ENCODE measurements around the gene THEM4.
A peak's percentile ranks its signal among the peaks of the same experiment; 100 is the strongest.
"Not testable (repeated sequence)": the region's sequence is repeated elsewhere in the genome, so short reads cannot be mapped to it uniquely, and the experiment has no call there.

The THEM4 gene

DNA sequence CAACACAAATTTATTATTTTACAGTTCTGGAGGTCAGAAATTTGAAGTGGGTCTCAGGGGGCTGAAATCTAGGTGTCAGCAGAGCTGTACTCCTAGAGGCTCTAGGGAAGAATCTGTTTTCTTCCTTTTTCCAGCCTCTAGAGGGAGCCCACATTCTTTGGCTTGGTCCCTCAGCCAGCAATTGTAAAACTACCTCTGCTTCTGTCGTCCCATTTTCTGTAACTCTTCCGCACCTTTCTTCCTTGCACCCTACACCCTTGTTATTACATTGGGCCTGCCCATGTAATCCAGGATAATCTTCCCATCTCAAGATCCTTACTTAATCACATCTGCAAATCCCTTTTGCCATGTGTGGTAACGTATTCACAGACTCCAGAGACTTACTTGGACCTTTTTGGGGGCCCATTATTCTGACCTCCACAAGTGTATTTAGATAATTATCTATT lies 24.8 kb upstream of the THEM4 start:
- peak; percentile 58 for DNase-seq

DNA sequence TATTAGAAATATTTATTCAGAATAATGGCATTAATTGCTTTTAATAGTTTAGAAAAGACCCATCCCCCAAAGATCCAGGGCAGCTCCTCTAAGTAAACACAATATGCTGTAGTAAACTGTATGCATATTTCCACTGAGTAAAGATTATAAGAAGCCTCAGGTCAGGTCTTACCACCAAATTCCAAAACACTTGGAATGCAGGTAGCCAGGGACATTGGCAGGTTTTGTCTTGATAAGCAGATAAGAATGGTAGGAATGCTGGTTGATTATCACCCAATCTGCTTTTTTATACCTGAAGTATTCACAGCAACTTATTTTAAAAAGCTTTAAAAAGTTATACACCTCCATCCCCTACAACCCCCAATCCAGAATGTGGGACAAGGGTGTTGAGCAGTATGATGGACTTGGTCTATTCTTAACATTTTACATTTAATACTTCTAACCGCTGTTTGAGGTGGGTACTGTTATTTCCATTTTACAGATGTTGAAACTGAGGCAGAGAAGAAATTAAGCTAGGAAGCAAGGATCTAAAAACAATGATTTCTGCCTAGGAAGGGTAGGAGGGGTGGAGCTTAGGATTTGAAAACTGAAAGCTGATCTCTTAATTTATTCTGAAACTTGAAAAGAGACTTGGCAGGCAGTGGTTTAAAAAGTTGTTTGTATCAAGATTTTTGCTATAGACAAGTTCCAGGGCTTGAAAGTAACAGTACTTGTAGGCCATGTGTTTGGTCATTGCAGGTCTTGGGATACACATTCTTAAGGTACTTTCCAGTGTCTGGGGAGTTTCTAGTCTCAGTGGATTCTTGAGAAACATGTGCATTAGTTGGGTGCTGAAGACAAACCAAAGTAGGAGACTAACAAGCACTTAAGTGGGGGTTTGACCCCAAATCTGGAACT lies 15.6 kb upstream of the THEM4 start:
- no peak for DNase-seq

DNA sequence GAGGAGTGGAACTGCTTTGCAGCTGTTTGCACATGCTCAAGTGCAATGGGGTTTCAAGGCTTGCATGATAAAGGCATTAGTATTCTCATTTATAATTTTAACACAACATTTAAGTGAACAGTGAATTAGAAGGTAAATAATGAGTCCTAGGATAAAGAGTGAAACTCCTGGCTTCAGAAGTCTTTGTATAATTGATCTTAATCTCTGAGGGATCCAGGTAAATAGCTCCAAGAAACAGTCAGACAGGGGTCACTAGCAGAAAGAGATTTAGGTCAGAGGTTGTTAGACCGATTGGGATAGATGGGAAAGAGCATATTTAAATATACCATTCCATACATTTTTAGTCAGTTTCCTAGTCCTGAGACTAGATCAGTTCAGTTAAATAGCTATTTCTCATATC lies 14.1 kb upstream of the THEM4 start:
- no peak for DNase-seq

DNA sequence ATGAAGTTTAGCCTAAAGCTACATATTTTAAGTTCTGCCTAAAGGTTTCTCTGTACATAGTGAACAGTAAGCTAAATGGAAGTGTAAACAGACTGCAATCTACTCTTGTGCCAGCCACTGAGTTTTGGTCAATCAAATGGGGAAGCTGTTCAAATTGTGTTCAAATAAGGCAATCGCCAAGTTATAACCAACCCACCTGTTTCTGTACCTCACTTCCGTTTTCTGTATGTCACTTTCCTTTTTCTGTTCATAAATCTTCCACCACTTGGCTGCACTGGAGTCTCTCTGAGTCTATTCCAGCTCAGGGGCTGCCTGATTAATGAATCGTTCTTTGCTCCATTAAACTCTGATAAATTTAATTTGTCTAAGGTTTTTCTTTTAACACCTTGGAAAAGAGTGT lies 10.8 kb upstream of the THEM4 start:
- no peak for DNase-seq

DNA sequence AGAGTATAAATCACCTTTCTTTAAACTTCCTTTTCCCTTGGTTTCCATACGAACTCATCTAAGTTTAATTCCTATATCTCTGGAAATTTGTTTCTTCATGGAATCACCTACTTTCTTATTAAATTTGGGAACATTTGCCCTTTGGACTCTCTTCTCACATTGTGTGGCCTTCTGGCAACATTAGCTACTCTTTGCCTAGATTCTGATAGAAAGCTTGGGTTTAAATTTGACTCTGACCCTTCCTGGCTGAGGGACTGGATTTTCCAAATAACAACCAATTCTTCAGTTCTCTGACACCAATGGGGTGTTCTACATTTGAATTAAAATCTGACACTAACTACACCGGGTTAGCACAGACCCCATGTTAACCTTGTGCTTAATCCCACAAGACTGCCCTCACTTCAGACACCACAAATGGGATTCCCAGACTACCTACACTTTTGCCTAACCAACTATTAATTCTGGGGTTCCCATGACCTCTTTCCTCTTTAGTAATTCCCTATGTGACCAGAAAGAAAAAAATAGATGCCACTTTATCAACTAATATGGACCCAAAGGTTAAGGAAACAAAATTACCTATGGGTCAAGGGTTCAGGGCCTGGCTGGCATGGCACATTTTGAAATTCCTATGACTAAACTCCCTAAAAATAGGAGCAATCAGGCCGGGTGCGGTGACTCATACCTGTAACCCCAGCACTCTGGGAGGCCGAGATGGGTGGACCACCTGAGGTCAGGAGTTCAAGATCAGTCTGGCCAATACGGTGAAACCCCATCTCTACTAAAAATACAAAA lies 9.7 kb upstream of the THEM4 start:
- no peak for DNase-seq

DNA sequence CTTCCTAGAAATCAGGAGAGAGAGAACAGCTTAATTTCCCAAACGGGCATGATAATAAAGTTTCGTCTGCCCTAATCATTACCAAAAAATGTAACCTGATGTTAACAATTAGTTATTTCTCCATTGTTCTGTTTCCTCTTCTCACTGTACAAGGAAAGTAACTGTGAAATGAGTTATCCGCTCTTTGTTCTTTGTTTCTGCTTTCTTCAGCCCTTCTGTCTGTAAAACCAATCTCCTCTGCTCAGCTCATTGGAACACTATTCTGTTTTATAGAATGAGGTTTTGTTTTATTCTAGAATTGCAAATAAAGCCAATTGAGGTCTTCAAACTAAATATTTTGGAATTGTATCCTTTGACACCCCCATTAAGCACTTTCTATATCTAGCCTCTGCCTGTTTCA lies 8.8 kb upstream of the THEM4 start:
- no peak for DNase-seq

DNA sequence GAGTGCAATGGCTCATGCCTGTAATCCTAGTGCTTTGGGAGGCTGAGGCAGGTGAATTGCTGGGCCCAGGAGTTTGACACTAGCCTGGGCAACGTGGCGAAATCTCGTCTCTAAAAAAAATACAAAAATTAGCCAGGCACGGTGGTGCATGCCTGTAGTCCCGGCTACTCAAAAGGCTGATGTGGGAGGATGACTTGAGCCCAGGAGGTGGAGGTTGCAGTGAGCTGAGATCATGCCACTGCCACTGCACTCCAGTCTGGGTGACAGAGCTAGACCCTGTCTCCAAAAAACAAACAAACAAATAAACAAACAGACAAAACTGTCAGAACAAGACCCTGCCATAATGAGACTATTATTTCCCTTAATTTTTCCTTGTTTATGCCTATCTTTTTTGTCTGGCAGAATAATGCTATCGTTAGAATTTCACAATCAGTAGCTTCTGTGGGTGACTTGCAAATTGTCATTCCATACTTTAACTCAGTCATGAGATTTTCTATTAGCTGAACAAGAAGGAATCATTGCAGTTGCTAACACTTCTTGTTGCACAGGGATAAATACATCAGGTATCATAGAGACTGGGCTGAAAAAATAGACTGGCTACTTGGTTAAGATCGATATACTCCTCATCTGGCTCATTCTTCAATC lies 7.5 kb upstream of the THEM4 start:
- no peak for DNase-seq

DNA sequence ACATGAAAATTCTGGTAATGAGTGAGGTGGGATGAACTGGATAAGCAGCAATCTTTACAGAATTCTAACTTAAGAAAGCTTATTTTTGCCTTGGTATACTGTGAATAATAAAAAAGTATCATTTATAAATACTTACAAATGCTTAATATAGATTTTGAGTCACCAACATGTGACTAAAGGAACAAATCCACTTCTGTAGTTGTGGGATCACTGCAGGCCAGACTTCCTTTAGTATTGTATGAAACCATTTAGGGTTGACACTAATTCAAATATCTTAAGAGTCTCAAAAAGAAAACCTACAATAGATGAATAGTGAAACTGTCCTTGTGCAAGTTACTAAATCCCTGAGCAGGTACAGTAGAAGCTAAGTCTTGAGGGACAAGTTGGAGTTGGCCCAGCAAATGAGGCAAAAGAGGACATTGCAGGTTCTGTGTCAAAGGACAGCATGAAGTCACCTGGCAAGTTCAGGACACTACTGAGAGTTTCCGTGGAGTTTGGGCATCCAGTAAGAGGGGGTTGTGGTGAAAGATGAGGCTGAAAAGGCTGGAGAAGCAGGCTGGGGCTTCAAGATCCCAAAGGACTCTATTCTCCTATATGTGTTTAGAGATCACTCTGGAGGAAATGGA lies 5.9 kb upstream of the THEM4 start:
- no peak for DNase-seq

DNA sequence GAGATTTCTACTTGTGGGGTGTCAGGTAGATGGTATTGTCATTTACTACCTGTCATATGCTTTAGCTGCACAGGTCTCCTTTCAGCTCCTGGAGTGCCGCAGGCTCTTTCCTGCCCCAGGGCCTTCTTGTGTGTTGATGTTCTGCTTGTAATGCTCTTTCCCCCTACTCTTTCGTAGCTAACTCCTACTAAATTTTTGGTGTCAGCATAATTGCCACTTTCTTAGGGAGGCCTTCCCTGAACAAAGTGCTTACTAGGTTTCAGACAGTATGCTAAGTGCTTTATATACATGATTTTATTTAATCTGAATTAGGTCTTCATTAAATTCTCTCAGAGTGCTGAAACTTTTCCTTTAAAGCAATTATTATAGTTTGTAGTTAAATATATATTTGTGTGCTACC lies 4.8 kb upstream of the THEM4 start:
- DNase-seq: no peak

DNA sequence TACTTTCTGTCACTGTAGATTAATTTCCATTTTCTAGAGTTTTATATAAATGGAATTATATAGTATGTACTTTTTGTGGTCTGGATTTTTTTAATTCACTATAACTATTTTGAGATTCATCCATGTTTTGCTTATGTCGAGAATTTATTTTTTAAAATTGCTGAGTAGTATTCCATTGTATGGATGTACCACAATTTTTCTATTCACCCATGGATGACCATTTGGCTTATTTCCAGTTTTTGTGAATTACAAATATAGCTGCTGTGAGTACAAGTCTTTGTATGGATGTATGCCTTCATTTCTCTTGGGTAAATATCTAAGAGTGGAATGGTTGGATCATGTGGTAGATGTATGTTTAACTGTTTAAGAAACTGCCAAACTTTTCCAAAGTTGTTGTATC lies 3.7 kb upstream of the THEM4 start:
- DNase-seq: no peak

DNA sequence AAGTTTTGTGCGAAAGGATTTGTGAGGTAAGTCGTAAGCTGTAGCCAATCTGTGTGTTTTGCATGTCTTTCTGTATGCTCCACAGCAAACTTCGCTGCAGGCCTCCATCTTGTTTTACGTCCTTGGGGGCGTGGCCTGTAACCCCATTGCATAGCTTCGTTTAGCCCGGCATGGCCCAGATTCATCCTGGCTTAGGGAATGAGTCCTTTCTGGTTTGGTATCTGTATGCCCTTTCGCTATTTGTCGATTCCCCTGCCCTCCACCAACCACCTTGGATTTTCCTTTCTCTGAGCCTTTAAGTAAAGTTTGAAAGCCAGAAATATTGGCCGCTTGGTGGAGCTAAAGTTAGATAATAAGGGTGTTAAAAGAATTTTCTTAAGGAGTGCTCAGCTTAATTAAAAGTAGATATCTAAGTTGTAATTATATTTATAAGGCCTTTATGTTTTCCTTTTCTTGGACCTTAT lies 1.1 kb downstream of the THEM4 start:
- no peak for DNase-seq

DNA sequence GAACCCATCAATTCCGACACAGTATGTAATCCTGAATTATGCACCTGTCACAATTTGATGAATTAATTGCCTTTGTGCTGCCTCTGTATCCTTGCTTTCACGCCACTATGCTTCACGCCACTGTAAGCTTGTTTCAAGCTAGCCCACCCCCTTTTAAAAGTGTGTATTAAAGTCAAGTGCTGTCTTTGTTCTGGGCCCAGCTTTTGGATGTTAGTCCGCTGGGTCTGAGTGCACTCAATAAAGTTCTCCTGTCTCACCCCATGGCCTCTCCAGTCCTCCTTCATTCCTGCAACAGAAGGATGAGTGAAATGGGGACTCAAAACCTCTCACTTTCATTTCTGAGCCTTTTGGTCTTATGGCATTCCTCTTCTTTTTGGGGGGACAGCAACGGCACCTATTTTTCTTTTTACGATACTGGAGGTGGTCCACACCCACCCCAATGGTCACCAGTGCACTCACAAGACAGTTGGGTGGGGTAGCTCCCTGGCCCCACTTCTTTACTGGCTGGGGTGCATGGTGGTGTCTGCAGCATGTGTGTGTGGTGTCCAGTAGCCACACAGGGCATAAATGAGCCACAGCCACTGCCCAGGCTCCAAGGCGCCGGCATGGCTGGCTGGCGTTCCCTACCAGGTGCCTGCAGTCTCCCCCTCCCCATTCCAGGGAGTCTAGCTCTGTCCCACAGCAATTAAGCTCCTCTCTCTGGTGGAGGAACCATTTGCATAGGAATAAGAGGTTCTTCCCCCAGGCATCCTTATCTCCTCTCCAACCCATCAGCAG lies 1.8 kb downstream of the THEM4 start:
- no peak for DNase-seq

DNA sequence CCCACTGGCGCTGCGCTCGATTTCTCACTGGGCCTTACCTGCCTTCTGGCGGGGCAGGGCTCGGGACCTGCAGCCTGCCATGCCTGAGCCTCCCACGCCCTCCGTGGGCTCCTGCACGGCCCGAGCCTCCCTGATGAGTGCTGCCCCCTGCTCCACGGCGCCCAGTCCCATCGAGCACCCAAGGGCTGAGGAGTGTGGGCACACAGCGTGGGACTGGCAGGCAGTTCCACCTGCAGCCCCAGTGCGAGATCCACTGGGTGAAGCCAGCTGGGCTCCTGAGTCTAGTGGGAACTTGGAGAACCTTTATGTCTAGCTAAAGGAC lies 3.0 kb downstream of the THEM4 start:
- DNase-seq: not testable (repeated sequence)

DNA sequence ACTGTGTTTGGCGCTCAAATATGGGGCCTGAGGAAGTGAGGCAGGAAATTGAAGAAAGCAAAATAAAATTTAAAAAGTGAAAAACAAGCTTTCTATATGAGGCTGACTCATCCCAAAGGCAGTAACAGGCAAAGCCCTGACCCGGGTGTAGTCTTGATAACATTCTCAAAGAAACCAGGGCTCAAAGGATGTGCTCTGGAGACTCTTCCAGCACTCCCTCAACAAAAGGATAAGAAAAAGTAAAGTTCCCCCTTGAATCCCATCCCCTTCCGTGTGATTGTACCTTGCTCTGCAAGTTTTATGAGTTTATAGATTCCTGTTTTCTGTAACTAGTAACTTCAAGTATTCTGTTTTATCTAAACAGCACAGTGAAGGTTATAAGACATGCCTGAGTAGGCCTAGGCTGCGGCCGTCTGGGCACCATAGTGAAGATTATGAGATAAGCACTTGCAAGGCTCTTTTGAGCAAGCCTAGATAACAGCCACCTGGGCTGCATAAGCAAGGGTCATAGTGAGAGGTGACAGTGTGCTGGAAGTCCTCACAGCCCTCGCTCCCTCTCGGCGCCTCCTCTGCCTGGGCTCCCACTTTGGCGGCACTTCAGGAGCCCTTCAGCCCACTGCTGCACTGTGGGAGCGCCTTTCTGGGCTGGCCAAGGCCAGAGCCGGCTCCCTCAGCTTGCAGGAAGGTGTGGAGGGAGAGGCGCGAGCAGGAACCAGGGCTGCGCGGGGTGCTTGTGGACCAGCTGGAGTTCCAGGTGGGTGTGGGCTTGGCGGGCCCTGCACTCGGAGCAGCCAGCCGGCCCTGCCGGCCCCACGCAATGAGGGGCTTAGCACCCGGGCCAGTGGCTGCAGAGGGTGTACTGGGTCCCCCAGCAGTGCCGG lies 3.6 kb downstream of the THEM4 start:
- peak; percentile 69 for DNase-seq

DNA sequence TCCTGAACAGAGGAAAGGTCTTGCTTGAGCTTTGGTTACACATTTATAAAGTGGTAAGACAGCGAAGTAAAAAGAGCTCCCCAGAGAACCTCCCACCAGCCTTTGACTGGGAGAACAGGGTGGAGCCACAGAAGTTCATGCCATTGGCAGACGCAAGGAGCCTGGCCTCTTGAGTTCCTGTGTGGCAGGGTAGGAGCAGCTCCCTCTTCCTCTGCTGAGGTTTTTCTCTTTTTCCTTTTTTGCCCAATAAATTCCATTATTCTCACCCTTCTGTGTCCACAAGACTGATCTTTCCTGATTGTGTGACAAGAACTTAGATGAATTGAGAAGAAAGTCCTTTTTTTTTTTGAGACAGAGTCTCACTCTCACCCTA lies 4.3 kb downstream of the THEM4 start:
- DNase-seq: peak; percentile 83

DNA sequence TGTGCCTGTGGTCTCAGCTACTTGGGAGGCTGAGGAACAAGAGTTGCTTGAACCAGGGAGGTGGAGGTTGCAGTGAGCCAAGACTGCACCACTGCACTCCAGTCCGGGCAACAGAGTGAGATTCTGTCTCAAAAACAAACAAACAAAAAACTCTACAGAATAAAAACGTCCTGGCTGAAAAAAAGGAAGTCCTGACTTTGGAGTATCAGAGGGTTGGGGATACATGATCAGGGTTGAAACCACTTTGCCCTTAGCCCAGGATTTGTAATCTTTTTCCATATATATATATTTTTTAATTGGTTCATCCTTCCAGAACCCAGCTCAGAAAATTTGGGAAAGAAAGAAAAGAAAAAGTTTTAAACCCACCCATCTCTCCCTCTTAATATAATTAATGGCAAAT lies 6.5 kb downstream of the THEM4 start:
- DNase-seq: no peak

DNA sequence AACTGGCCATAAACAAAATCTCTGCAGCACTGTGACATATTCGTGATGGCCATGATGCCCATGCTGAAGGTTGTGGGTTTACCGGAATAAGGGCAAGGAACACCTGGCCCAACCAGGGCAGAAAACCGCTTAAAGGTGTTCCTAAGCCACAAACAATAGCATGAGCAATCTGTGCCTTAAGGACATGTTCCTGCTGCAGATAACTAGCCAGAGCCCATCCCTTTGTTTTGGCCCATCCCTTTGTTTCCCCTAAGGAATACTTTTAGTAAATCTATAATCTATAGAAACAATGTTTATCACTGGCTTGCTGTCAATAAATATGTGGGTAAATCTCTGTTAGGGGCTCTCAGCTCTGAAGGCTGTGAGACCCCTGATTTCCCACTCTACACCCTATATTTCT lies 8.5 kb downstream of the THEM4 start:
- not testable (repeated sequence) for DNase-seq

DNA sequence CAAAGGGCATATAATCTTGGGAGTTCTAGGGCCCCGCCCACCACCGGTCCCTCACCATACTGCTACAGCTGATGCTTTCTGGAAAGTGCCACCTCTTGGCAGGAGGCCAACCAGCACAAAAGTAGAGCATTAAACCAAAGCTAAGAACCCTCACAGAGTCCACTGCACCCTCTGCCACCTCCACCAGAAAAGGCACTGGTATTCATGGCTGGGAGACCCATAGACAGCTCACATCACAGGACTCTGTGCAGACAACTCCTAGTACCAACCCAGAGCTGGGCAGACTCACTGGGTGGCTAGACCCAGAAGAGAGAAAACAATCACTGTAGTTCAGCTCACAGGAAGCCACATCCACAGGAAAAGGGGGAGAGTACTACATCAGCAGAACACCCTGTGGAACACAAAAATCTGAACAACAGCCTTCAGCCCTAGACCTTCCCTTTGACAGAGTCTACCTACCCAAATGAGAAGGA lies 10.8 kb downstream of the THEM4 start:
- peak; percentile 82 for DNase-seq

DNA sequence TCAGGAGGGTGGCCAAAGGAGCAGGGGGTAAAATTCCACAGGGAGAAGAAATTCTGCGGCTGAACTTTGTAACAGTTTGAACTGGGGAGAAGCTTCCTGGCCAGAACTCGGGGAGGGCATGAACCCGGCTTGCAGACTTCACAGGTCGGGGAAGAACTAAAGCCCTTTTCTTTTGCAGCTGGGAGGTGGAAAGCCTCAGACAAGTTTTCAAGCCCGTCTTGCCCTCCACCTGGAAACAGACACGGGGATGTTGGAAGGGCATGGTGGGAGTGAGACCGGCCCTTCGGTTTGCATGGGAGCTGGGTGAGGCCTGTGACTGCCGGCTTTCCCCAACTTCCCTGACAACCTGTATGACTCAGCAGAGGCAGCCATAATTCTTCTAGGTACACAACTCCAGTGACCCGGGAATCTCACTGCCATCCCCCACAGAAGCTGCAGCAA lies 11.3 kb downstream of the THEM4 start:
- peak; percentile 46 for DNase-seq

DNA sequence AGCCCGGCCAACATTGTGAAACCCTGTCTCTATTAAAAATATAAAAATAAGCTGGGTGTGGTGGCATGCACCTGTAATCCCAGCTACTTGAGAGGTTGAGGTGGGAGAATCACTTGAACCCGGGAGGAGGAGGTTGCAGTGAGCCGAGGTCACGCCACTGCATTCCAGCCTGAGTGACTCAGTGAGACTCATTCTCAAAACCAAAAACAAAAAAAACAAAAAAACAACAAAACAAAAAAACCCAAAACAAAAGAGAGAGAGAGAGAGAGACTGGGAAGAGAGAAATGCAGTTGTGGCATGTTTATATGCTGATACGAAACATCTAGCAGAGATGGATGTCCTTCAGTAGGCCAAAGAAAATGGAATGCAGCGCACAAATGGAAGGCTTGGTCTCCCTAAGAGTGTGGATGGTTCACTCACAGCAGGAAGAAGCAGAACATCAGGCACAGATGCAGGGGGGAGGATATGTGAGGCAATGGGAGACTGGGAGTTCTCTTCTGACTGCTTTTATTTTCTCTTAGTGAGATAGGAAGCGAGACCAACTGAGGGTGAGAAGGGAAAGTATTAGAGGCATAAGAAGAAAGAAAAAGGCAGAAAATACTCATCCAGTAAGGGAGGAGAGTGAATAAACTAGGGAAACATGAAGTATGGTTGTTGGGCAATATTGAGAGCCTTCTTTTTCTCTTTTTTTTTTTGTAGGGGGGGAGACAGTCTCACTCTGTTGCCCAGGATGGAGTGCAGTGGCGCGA lies 16.0 kb downstream of the THEM4 start:
- DNase-seq: no peak

Data from CD4-positive, alpha-beta T cell treated with Interleukin-6 for 4 hours (primary cell).